ACC112 (cell line): ENCODE data around the gene B3GNT9.
A peak's percentile ranks its signal among the peaks of the same experiment; 100 is the strongest.

Experiments used
- H2AFZ ChIP-seq: fragments of 200-600 bp; sonication (generic); one replicate; pipeline ENCODE4 v1.6.0; 2017; ENCODE audit warnings: antibody characterized with exemption, low read length; ENCODE audit not compliant: unreplicated experiment
- H3K27ac ChIP-seq: fragments of 200-600 bp; sonication (generic); 2 replicates; pipeline ENCODE4 v1.5.1; 2014; ENCODE audit warnings: low read depth, mild to moderate bottlenecking, antibody characterized with exemption, low read length, moderate library complexity
- H3K27me3 ChIP-seq: fragments of 200-600 bp; sonication (generic); 2 replicates; pipeline ENCODE4 v1.6.1; 2014; ENCODE audit warnings: mild to moderate bottlenecking, antibody characterized with exemption, low read length, moderate library complexity, mixed read lengths; ENCODE audit not compliant: insufficient read depth
- H3K36me3 ChIP-seq: fragments of 200-600 bp; sonication (generic); 2 replicates; pipeline ENCODE4 v1.6.1; 2016; ENCODE audit warnings: mild to moderate bottlenecking, antibody characterized with exemption, low read length, moderate library complexity, mixed read lengths; ENCODE audit not compliant: insufficient read depth
- H3K4me1 ChIP-seq: fragments of 200-600 bp; sonication (generic); one replicate; pipeline ENCODE4 v1.6.1; 2016; ENCODE audit warnings: low read length, mixed read lengths; ENCODE audit not compliant: insufficient read depth, unreplicated experiment, control insufficient read depth
- H3K4me3 ChIP-seq: fragments of 200-600 bp; sonication (generic); 2 replicates; pipeline ENCODE4 v1.5.1; 2014; ENCODE audit warnings: mild to moderate bottlenecking, low read depth, low read length
- H3K79me2 ChIP-seq: fragments of 200-600 bp; sonication (generic); one replicate; pipeline ENCODE4 v1.6.0; 2016; ENCODE audit warnings: low read length; ENCODE audit not compliant: control insufficient read depth, unreplicated experiment, insufficient read depth

B3GNT9 gene

GRCh38 chr16:67192781-67193361 lies 42.1 kb upstream of the B3GNT9 start:
- H3K4me3 ChIP-seq = peak overlapping the region; percentile 96
- H3K27ac ChIP-seq = peak overlapping the region; percentile 46
- H3K36me3 ChIP-seq = peaks cover 21% of the 10 kb centered on the region; the same call in 1 of the 2 replicates
- H3K4me1 ChIP-seq = peaks cover 20% of the 10 kb centered on the region
- no peaks in the 10 kb centered on the region for H3K27me3 ChIP-seq
- no peak overlapping the region for H2AFZ ChIP-seq
- H3K79me2 ChIP-seq = peaks cover 36% of the 10 kb centered on the region

- Histone ChIP-seq H3K27me3 (no peaks in the 10 kb centered on the region), H3K79me2 (peaks cover 36% of the 10 kb centered on the region), H3K27ac (peak within 1 kb of the TSS; percentile 46), H3K4me1 (peaks cover 20% of the 10 kb centered on the region), H3K36me3 (peaks cover 19% of the 10 kb centered on the region; the same call in 1 of the 2 replicates), H2AFZ (peak within 1 kb of the TSS; percentile 21), H3K4me3 (peak within 1 kb of the TSS; percentile 96)
Observed at GRCh38 chr16:67191995-67192681, 41.3 kb upstream of the B3GNT9 start, which contains the start of gene E2F4. Gene E2F4 (plus strand): TSS chr16:67192155. CDS start chr16:67192228, 73 bp downstream.

DNA sequence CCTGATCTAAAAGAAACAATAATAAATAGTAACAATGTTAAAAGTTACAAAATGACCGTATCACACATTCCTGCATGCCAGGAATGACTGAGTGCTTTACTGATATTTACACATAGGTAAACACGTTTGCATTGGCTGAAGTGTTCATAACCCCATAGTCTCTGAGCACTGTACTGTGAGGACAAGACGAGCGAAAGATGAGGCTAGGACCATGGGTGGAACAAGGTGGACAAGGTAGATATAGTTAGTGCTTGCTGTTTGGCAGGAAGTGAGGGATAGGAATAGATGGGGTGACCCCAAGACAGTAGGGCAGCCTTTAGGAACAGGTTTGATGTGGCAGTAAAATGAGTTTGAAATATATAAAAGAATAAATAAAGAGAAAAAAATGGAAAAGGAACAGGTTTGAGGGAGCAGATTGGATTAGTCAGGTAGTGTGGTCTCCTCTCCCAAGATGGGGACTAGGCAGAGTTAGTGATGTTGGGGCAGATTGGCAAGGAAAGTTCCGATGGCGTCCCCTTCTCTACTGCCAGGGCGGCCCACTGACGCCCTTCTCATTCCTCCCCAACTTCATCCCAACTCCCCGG lies 40.7 kb upstream of the B3GNT9 start:
- H3K27ac ChIP-seq = no peak overlapping the region
- peaks cover 26% of the 10 kb centered on the region for H3K4me1 ChIP-seq
- no peaks in the 10 kb centered on the region for H3K27me3 ChIP-seq

GRCh38 chr16:67190448-67191399 lies 39.9 kb upstream of the B3GNT9 start:
- H3K79me2 ChIP-seq = peaks cover 31% of the 10 kb centered on the region
- no peak overlapping the region for H3K4me3 ChIP-seq
- peaks cover 34% of the 10 kb centered on the region for H3K4me1 ChIP-seq
- peaks cover 11% of the 10 kb centered on the region; the same call in 1 of the 2 replicates for H3K36me3 ChIP-seq
- H3K27me3 ChIP-seq = no peaks in the 10 kb centered on the region
- H3K27ac ChIP-seq = no peak overlapping the region
- no peak overlapping the region for H2AFZ ChIP-seq

More for the DNA sequence above, 40.7 kb upstream of the B3GNT9 start:
- H3K36me3 ChIP-seq = peaks cover 17% of the 10 kb centered on the region; the same call in 1 of the 2 replicates
- no peak overlapping the region for H2AFZ ChIP-seq
- H3K4me3 ChIP-seq = peak overlapping the region; percentile 96
- H3K79me2 ChIP-seq = peaks cover 36% of the 10 kb centered on the region

DNA sequence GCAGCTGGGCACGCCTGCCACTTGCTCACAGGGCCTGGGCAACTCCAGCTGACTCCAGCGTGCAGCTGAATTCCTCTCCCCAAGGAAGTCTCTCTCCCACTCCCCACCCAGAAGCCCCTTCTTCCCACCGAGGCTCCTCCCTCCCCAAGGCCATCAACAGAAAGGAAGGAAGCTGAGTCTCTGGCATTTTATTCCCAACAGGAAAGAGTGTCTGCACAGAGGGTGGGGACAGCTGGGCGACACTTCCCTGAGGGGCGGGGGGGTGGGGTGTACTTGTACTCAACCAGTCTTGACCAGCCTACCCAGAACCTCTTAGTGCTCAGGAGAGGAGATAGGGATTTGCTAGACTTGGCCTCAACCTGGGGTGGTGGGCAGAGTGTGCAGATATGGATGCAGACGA lies 39.2 kb upstream of the B3GNT9 start, which contains the start of gene EXOC3L1:
TSS of gene EXOC3L1 (minus strand) at position 96 of the 400 bp plus-strand sequence. CDS start 460 bp downstream, outside the sequence.
- peaks cover 11% of the 10 kb centered on the region; the same call in 1 of the 2 replicates for H3K36me3 ChIP-seq
- H2AFZ ChIP-seq = no peak within 1 kb of the TSS
- H3K4me3 ChIP-seq = no peak within 1 kb of the TSS
- H3K79me2 ChIP-seq = peaks cover 27% of the 10 kb centered on the region
- H3K4me1 ChIP-seq = peaks cover 35% of the 10 kb centered on the region
- H3K27me3 ChIP-seq = no peaks in the 10 kb centered on the region
- no peak within 1 kb of the TSS for H3K27ac ChIP-seq

- peaks cover 29% of the 10 kb centered on the region for H3K4me1 ChIP-seq
- H3K79me2 ChIP-seq = peaks cover 18% of the 10 kb centered on the region
- no peak overlapping the region for H2AFZ ChIP-seq
- no peak overlapping the region for H3K4me3 ChIP-seq
- H3K27ac ChIP-seq = no peak overlapping the region
- no peaks in the 10 kb centered on the region for H3K27me3 ChIP-seq
- no peaks in the 10 kb centered on the region for H3K36me3 ChIP-seq
Observed at GRCh38 chr16:67188798-67189197, 38.0 kb upstream of the B3GNT9 start.

DNA sequence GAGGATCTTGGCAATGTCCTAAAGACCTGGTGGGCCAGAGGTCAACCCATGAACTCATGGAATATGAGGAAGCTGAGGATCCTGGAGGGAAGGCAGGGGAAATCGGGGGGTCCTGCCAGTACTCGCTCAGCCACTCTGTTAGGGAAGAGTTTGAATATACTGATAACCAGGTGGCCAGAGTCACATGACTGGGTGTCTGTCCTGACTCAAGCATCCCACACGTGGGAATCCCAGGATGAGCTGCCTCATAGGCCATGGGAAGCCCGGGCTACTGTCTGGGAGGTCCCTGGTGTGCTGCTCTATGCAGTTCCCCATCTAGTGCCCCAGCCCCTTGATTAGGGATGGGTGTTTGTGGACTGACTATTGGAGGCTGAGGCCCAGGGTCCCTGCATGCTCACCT lies 37.5 kb upstream of the B3GNT9 start:
- H2AFZ ChIP-seq = no peak overlapping the region
- H3K79me2 ChIP-seq = peaks cover 13% of the 10 kb centered on the region
- H3K4me1 ChIP-seq = peaks cover 25% of the 10 kb centered on the region
- no peak overlapping the region for H3K4me3 ChIP-seq
- no peaks in the 10 kb centered on the region for H3K27me3 ChIP-seq
- no peaks in the 10 kb centered on the region for H3K36me3 ChIP-seq
- no peak overlapping the region for H3K27ac ChIP-seq

- peaks cover 26% of the 10 kb centered on the region for H3K4me1 ChIP-seq
- H3K27ac ChIP-seq = no peak overlapping the region
- no peak overlapping the region for H2AFZ ChIP-seq
- no peaks in the 10 kb centered on the region for H3K27me3 ChIP-seq
- H3K4me3 ChIP-seq = no peak overlapping the region
- no peaks in the 10 kb centered on the region for H3K36me3 ChIP-seq
- peaks cover 12% of the 10 kb centered on the region for H3K79me2 ChIP-seq
Observed at GRCh38 chr16:67187175-67187890, 36.5 kb upstream of the B3GNT9 start.

DNA sequence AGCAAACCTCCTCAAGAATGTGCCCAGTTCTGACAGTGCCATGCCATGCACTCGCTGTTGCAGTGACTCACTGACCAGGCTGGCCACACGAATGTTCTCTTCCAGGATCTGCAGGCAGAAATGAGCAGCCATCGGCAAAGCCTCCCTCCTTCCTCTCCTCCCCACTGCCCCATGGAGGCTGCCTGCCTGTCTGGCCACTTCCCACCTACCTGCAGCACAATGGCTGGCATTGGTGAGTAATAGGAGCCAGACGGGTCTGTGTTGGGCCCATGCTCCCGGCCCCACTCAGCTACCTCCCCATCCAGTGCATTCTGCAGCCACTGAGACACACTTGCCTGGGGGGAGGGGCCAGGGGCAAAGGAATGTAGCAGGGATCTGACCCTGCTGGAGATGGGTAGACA lies 35.8 kb upstream of the B3GNT9 start:
- peaks cover 11% of the 10 kb centered on the region for H3K79me2 ChIP-seq
- no peak overlapping the region for H2AFZ ChIP-seq
- no peak overlapping the region for H3K27ac ChIP-seq
- H3K4me1 ChIP-seq = peaks cover 31% of the 10 kb centered on the region
- peak overlapping the region; percentile 67; the same call in 1 of the 2 replicates for H3K4me3 ChIP-seq
- H3K36me3 ChIP-seq = no peaks in the 10 kb centered on the region
- no peaks in the 10 kb centered on the region for H3K27me3 ChIP-seq
